HepG2 (cell line): Measurements from ENCODE around the gene WWTR1. TPM values are rescaled to one million over a fixed set of nuclear protein-coding genes. Genes with fewer than 3 reads are reported as not detected.

Source experiments
- CC2D1A ChIP-seq: sonication (generic); formaldehyde crosslinking; IDR thresholded peaks from 2 replicates; pipeline ENCODE4 v1.8.1; 2023; ENCODE audit warnings: mild to moderate bottlenecking, missing genetic modification reagents
- HNF1A ChIP-seq, 2 experiments: sonication (generic) in 1 of 2; formaldehyde crosslinking in 1 of 2; IDR thresholded peaks; 2 replicates each; pipeline versions ENCODE4 v1.4.0 to v1.6.1; 2016 to 2020; ENCODE audit warnings: borderline replicate concordance in 1 of 2, low read depth in 1 of 2, mild to moderate bottlenecking in 1 of 2, missing genetic modification reagents in 1 of 2
- NFAT5 ChIP-seq: sonication (generic); formaldehyde crosslinking; IDR thresholded peaks from 2 replicates; pipeline ENCODE4 v1.4.0; 2020; ENCODE audit warnings: missing genetic modification reagents
- NPAS2 ChIP-seq: sonication (generic); formaldehyde crosslinking; IDR thresholded peaks from 2 replicates; pipeline ENCODE4 v1.8.0; 2022; ENCODE audit warnings: mild to moderate bottlenecking, missing genetic modification reagents, borderline replicate concordance
- NR2F6 ChIP-seq, 2 experiments: IDR thresholded peaks; 2 replicates each; pipeline ENCODE4 v1.6.1; 2016; ENCODE audit warnings: antibody characterized with exemption in 1 of 2, mild to moderate bottlenecking in 1 of 2
- POGZ ChIP-seq: sonication (generic); formaldehyde crosslinking; IDR thresholded peaks from 2 replicates; pipeline ENCODE4 v1.4.0; 2020; ENCODE audit warnings: mild to moderate bottlenecking, missing genetic modification reagents
- SP140L ChIP-seq: sonication (generic); formaldehyde crosslinking; IDR thresholded peaks from 2 replicates; pipeline ENCODE4 v1.4.0; 2020; ENCODE audit warnings: missing genetic modification reagents, borderline replicate concordance
- SPEN ChIP-seq: sonication (generic); formaldehyde crosslinking; IDR thresholded peaks from 2 replicates; pipeline ENCODE4 v1.5.1; 2020; ENCODE audit warnings: low read depth, mild to moderate bottlenecking, missing genetic modification reagents
- TFDP2 ChIP-seq: sonication (generic); formaldehyde crosslinking; IDR thresholded peaks from 2 replicates; pipeline ENCODE4 v1.4.0; 2020; ENCODE audit warnings: missing genetic modification reagents
- THAP11 ChIP-seq: IDR thresholded peaks from 2 replicates; pipeline ENCODE4 v1.6.1; 2016; ENCODE audit warnings: missing biosample characterization, missing genetic modification reagents
- ZNF280D ChIP-seq: sonication (generic); formaldehyde crosslinking; IDR thresholded peaks from 2 replicates; pipeline ENCODE4 v1.5.1; 2020; ENCODE audit warnings: mild to moderate bottlenecking, missing genetic modification reagents
- ZNF331 ChIP-seq: sonication (generic); formaldehyde crosslinking; IDR thresholded peaks from 2 replicates; pipeline ENCODE4 v1.4.0; 2020; ENCODE audit warnings: missing genetic modification reagents
- ZNF605 ChIP-seq: sonication (generic); formaldehyde crosslinking; IDR thresholded peaks from 2 replicates; pipeline ENCODE4 v1.8.0; 2022; ENCODE audit warnings: mild to moderate bottlenecking, missing genetic modification reagents
- ZNF644 ChIP-seq: IDR thresholded peaks from 2 replicates; pipeline ENCODE4 v1.6.1; 2016; ENCODE audit warnings: low read depth
- polyA plus RNA-seq, 8 experiments: library from polyadenylated mRNA; depleted of rRNA in 3 of 8; stranded (reverse) in 7 of 8; unstranded in 1 of 8; fragments of >200 nt; fragmentation: Illumina TruSeq in 4 of 8; extraction: Trizol in 4 of 8; gene quantifications; 2 replicates each; pipeline versions ENCODE4 v1.2.1 to v1.2.3, GENCODE V29; 2011 to 2016; ENCODE audit warnings: low read depth in 4 of 8, missing spikeins in 1 of 8, mixed read lengths in 1 of 8; ENCODE audit not compliant: insufficient read depth in 1 of 8
- total RNA-seq, 5 experiments: library from RNA; depleted of rRNA; stranded (reverse); fragments of >200 nt; fragmentation: Illumina TruSeq; extraction: Trizol; gene quantifications; 2 replicates each; pipeline ENCODE4 v1.2.3, GENCODE V29; 2016; ENCODE audit warnings: low read depth in 1 of 5

The WWTR1 gene
- total and polyA plus RNA-seq, 2 of the 13 experiments (the other 11 are each of a cell fraction or from before 2014, with no cell fraction given): 19.7 to 139 TPM

GRCh38 chr3:149493315-149494021 lies 164.4 kb downstream of the WWTR1 start (continued):
- TF ChIP-seq THAP11 (peak; percentile 39; the same call in 1 of the 2 replicates), ZNF331 (CRISPR knock-in tag) (peak; percentile 79; the same call in 1 of the 2 replicates), TFDP2 (CRISPR knock-in tag) (no peak), ZNF280D (no peak), NPAS2 (no peak), CC2D1A (CRISPR knock-in tag) (no peak), POGZ (CRISPR knock-in tag) (peak; percentile 89), HNF1A (IDR thresholded peaks at IDR 0.05; ENCODE audit: low read depth) (0 out of 2 replicates have a peak, but pooled peaks have one; percentile 29), HNF1A (CRISPR knock-in tag; IDR thresholded peaks at IDR 0.05; ENCODE audit: borderline replicate concordance) (no peak), ZNF644 (CRISPR knock-in tag) (peak; percentile 69), NR2F6 (IDR thresholded peaks at IDR 0.05) (no peak), NR2F6 (CRISPR knock-in tag; IDR thresholded peaks at IDR 0.05) (0 out of 2 replicates have a peak, but pooled peaks have one; percentile 33), SPEN (CRISPR knock-in tag) (peak; percentile 72; the same call in 1 of the 2 replicates), ZNF605 (peak; percentile 70; the same call in 1 of the 2 replicates), SP140L (CRISPR knock-in tag) (no peak), NFAT5 (CRISPR knock-in tag) (no peak)
